K562 (cell line): ENCODE data around the gene JPT1. TPM values are rescaled to one million over a fixed set of nuclear protein-coding genes. Genes with fewer than 3 reads are reported as not detected.

Experiments
- GATA2 ChIP-seq: sonication (generic); formaldehyde crosslinking; IDR thresholded peaks from 2 replicates; pipeline ENCODE4 v1.4.0; 2020; ENCODE audit warnings: mild to moderate bottlenecking, missing genetic modification reagents
- MAFF ChIP-seq: IDR thresholded peaks from 2 replicates; pipeline ENCODE4 v1.6.1; 2012; ENCODE audit warnings: low read length, improper control_type of control experiment
- MTA2 ChIP-seq: fragments of 450-650 bp; IDR thresholded peaks from 2 replicates; pipeline ENCODE4 v1.6.1; 2016; ENCODE audit warnings: low read depth
- RFX5 ChIP-seq: IDR thresholded peaks from 2 replicates; pipeline ENCODE4 v1.6.1; 2011; ENCODE audit warnings: low read depth, mild to moderate bottlenecking, improper control_type of control experiment, low read length
- SUPT5H ChIP-seq: fragments of 450-650 bp; IDR thresholded peaks from 2 replicates; pipeline ENCODE4 v1.6.1; 2016
- YY1 ChIP-seq, 3 experiments: IDR thresholded peaks; 2 replicates each; pipeline ENCODE4 v1.6.1; 2011; ENCODE audit warnings: low read length in 2 of 3, mild to moderate bottlenecking in 2 of 3, moderate library complexity in 2 of 3, borderline replicate concordance in 1 of 3, control low read depth in 1 of 3, low read depth in 1 of 3; ENCODE audit not compliant: insufficient read depth in 3 of 3, insufficient replicate concordance in 2 of 3, control insufficient read depth in 1 of 3, insufficient read length in 1 of 3; ENCODE audit errors: extremely low read depth in 1 of 3
- ZNF124 ChIP-seq: sonication (generic); formaldehyde crosslinking; IDR thresholded peaks from 2 replicates; pipeline ENCODE4 v1.8.1; 2022; ENCODE audit warnings: missing genetic modification reagents
- ZNF24 ChIP-seq: fragments of 450-650 bp; IDR thresholded peaks from 2 replicates; pipeline ENCODE4 v1.6.1; 2016
- polyA plus RNA-seq, 8 experiments: library from polyadenylated mRNA; depleted of rRNA in 4 of 8; stranded (reverse) in 5 of 8; unstranded in 3 of 8; fragments of >200 nt; fragmentation: Nextera tagmentation in 2 of 8; fragmentation: Illumina TruSeq in 1 of 8; extraction: Ambion mirVana in 2 of 8; extraction: Trizol in 1 of 8; gene quantifications; 2 replicates each; pipeline versions ENCODE4 v1.2.1 to v1.2.3, GENCODE V29; 2011 to 2014; ENCODE audit warnings: inconsistent platforms in 1 of 8, missing spikeins in 1 of 8
- total RNA-seq, 7 experiments: library from RNA; depleted of rRNA in 6 of 7; stranded (reverse); fragments of >200 nt in 6 of 7; fragmentation: Illumina TruSeq in 2 of 7; extraction: Trizol in 2 of 7; gene quantifications; 2 replicates each; pipeline versions ENCODE4 v1.2.1 to v1.2.3, GENCODE V29; 2011 to 2021; ENCODE audit warnings: low replicate concordance in 1 of 7
- TF ChIP-seq, protein P1 (sequence below): fragments of 250-450 bp; sonication (Bioruptor Pico); IDR thresholded peaks from 2 replicates; pipeline ENCODE4 v1.4.0; 2020; ENCODE audit warnings: mild to moderate bottlenecking, moderate library complexity
- TF ChIP-seq, protein P2 (sequence below): fragments of 450-650 bp; IDR thresholded peaks from 2 replicates; pipeline ENCODE4 v1.6.1; 2017; ENCODE audit warnings: mild to moderate bottlenecking, moderate library complexity
- TF ChIP-seq, protein P3 (sequence below): fragments of 250-450 bp; sonication (Bioruptor Pico); IDR thresholded peaks from 2 replicates; pipeline ENCODE4 v1.4.0; 2020; ENCODE audit warnings: borderline replicate concordance
- TF ChIP-seq, protein P4 (sequence below): sonication (generic); IDR thresholded peaks from 2 replicates; pipeline ENCODE4 v1.6.1; 2016
- TF ChIP-seq, protein P5 (sequence below): fragments of 250-450 bp; sonication (Bioruptor Pico); IDR thresholded peaks from 2 replicates; pipeline ENCODE4 v1.5.0; 2022; ENCODE audit warnings: mild to moderate bottlenecking
- TF ChIP-seq, protein P6 (sequence below): fragments of 200-400 bp; formaldehyde crosslinking; IDR thresholded peaks from 2 replicates; pipeline ENCODE4 v1.6.1; 2017; ENCODE audit warnings: mild to moderate bottlenecking, low read depth, low read length, moderate library complexity

JPT1 gene
- total and polyA plus RNA-seq, 9 of the 15 experiments (the other 6 are each of a cell fraction or from before 2014, with no cell fraction given) = 56.7 to 292 (median 144) TPM

DNA sequence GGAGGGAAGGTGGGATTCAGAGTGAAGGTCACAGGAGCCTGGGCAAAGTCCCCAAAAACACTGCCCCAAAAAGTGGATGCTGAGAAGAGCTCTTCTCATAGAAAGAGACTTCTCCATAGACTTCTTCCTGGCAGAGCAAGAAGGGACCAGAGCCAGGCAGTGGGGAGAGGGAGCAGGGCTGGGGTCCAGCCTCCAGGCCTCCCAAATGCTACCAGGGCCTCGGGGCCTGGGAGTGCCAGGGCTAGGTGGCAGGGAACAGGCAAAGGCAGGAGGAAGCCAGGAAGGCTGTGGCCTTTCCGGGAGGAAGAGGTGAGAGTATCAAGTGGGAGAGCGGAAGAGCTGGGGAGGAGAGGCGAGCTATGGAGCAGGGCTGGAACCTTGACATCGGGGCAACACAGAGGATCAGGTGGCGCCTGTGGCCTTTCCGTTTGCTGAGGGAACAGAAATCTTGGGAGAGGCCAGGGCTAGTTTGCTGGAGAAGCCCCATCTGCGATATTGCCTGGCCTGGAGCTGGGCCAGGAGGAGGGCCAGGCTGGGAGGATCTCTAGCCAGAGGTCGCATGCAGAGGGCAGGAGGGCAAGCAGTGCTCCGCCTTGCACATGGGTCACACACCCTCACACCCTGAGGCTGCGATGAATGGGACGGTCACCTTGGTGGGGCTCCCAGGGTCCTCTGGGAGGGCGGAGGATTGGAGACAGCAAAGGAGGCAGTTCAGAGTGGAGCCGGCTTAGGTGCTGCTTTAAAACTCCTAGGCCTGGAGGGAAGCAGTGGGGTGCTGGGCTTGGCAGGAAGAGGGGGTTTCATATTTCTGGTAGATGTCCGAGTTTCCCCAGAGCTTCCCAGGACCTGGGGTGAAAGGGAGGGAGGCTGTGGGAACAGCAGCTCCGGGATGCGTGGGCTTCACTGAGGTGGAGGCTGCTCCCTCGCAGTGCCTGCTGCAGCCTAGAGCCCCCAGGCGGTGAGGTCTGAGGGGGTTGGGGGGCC, 63.1 kb downstream of the JPT1 start (continued):
- TF ChIP-seq, protein P1, sequence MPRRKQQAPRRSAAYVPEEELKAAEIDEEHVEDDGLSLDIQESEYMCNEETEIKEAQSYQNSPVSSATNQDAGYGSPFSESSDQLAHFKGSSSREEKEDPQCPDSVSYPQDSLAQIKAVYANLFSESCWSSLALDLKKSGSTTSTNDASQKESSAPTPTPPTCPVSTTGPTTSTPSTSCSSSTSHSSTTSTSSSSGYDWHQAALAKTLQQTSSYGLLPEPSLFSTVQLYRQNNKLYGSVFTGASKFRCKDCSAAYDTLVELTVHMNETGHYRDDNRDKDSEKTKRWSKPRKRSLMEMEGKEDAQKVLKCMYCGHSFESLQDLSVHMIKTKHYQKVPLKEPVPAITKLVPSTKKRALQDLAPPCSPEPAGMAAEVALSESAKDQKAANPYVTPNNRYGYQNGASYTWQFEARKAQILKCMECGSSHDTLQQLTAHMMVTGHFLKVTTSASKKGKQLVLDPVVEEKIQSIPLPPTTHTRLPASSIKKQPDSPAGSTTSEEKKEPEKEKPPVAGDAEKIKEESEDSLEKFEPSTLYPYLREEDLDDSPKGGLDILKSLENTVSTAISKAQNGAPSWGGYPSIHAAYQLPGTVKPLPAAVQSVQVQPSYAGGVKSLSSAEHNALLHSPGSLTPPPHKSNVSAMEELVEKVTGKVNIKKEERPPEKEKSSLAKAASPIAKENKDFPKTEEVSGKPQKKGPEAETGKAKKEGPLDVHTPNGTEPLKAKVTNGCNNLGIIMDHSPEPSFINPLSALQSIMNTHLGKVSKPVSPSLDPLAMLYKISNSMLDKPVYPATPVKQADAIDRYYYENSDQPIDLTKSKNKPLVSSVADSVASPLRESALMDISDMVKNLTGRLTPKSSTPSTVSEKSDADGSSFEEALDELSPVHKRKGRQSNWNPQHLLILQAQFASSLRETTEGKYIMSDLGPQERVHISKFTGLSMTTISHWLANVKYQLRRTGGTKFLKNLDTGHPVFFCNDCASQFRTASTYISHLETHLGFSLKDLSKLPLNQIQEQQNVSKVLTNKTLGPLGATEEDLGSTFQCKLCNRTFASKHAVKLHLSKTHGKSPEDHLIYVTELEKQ (CRISPR knock-in tag) = no peak
- TF ChIP-seq, protein P2, sequence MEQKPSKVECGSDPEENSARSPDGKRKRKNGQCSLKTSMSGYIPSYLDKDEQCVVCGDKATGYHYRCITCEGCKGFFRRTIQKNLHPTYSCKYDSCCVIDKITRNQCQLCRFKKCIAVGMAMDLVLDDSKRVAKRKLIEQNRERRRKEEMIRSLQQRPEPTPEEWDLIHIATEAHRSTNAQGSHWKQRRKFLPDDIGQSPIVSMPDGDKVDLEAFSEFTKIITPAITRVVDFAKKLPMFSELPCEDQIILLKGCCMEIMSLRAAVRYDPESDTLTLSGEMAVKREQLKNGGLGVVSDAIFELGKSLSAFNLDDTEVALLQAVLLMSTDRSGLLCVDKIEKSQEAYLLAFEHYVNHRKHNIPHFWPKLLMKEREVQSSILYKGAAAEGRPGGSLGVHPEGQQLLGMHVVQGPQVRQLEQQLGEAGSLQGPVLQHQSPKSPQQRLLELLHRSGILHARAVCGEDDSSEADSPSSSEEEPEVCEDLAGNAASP = no peak
- TF ChIP-seq RFX5 (no peak), ZNF124 (no peak), ZNF24 (no peak), YY1 (IDR thresholded peaks at IDR 0.05; ENCODE audit: borderline replicate concordance in 1 of 3, control insufficient read depth in 1 of 3, extremely low read depth in 1 of 3, insufficient read depth in 3 of 3, insufficient read length in 1 of 3, insufficient replicate concordance in 2 of 3, low read depth in 1 of 3, low read length in 2 of 3) (no peak), SUPT5H (no peak), MAFF (no peak), GATA2 (CRISPR knock-in tag) (no peak), MTA2 (no peak)
- TF ChIP-seq, protein P3, sequence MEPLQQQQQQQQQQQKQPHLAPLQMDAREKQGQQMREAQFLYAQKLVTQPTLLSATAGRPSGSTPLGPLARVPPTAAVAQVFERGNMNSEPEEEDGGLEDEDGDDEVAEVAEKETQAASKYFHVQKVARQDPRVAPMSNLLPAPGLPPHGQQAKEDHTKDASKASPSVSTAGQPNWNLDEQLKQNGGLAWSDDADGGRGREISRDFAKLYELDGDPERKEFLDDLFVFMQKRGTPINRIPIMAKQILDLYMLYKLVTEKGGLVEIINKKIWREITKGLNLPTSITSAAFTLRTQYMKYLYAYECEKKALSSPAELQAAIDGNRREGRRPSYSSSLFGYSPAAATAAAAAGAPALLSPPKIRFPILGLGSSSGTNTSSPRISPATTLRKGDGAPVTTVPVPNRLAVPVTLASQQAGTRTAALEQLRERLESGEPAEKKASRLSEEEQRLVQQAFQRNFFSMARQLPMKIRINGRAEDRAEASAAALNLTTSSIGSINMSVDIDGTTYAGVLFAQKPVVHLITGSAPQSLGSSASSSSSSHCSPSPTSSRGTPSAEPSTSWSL = no peak
- TF ChIP-seq, protein P4, sequence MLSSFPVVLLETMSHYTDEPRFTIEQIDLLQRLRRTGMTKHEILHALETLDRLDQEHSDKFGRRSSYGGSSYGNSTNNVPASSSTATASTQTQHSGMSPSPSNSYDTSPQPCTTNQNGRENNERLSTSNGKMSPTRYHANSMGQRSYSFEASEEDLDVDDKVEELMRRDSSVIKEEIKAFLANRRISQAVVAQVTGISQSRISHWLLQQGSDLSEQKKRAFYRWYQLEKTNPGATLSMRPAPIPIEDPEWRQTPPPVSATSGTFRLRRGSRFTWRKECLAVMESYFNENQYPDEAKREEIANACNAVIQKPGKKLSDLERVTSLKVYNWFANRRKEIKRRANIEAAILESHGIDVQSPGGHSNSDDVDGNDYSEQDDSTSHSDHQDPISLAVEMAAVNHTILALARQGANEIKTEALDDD = no peak
- TF ChIP-seq, protein P5, sequence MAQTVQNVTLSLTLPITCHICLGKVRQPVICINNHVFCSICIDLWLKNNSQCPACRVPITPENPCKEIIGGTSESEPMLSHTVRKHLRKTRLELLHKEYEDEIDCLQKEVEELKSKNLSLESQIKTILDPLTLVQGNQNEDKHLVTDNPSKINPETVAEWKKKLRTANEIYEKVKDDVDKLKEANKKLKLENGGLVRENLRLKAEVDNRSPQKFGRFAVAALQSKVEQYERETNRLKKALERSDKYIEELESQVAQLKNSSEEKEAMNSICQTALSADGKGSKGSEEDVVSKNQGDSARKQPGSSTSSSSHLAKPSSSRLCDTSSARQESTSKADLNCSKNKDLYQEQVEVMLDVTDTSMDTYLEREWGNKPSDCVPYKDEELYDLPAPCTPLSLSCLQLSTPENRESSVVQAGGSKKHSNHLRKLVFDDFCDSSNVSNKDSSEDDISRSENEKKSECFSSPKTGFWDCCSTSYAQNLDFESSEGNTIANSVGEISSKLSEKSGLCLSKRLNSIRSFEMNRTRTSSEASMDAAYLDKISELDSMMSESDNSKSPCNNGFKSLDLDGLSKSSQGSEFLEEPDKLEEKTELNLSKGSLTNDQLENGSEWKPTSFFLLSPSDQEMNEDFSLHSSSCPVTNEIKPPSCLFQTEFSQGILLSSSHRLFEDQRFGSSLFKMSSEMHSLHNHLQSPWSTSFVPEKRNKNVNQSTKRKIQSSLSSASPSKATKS (CRISPR knock-in tag) = no peak
- TF ChIP-seq, protein P6, sequence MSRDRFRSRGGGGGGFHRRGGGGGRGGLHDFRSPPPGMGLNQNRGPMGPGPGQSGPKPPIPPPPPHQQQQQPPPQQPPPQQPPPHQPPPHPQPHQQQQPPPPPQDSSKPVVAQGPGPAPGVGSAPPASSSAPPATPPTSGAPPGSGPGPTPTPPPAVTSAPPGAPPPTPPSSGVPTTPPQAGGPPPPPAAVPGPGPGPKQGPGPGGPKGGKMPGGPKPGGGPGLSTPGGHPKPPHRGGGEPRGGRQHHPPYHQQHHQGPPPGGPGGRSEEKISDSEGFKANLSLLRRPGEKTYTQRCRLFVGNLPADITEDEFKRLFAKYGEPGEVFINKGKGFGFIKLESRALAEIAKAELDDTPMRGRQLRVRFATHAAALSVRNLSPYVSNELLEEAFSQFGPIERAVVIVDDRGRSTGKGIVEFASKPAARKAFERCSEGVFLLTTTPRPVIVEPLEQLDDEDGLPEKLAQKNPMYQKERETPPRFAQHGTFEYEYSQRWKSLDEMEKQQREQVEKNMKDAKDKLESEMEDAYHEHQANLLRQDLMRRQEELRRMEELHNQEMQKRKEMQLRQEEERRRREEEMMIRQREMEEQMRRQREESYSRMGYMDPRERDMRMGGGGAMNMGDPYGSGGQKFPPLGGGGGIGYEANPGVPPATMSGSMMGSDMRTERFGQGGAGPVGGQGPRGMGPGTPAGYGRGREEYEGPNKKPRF = no peak
